ENCODE results near the gene MAP2K4.

The MAP2K4 gene

GRCh38 chr17:12164085-12164484 is 143.4 kb downstream of the MAP2K4 start:
- TF ChIP-seq CTCF (IDR thresholded peaks at IDR 0.05; ENCODE audit: low read length, missing control alignments) = no peak
- no peak overlapping the region for H3K4me3 ChIP-seq (replicated peaks; ENCODE audit: low read depth, low read length)
- no peak for DNase-seq (ENCODE audit: low read depth)

GRCh38 chr17:12178644-12179330 is 158.1 kb downstream of the MAP2K4 start:
- DNase-seq (ENCODE audit: low read depth) = no peak
- no peak for TF ChIP-seq CTCF (IDR thresholded peaks at IDR 0.05; ENCODE audit: low read length, missing control alignments)
- H3K4me3 ChIP-seq (replicated peaks; ENCODE audit: low read depth, low read length) = no peak overlapping the region

- peak; percentile 74 for DNase-seq (ENCODE audit: low read depth)
- no peak overlapping the region for H3K4me3 ChIP-seq (replicated peaks; ENCODE audit: low read depth, low read length)
- peak; percentile 81 for TF ChIP-seq CTCF (IDR thresholded peaks at IDR 0.05; ENCODE audit: low read length, missing control alignments)
Observed at GRCh38 chr17:12180644-12181261, 160.1 kb downstream of the MAP2K4 start.

GRCh38 chr17:12187658-12188057 is 167.0 kb downstream of the MAP2K4 start:
- H3K4me3 ChIP-seq (replicated peaks; ENCODE audit: low read depth, low read length) = no peak overlapping the region
- TF ChIP-seq CTCF (IDR thresholded peaks at IDR 0.05; ENCODE audit: low read length, missing control alignments) = no peak
- no peak for DNase-seq (ENCODE audit: low read depth)

GRCh38 chr17:12193144-12193735 is 172.6 kb downstream of the MAP2K4 start:
- H3K4me3 ChIP-seq (replicated peaks; ENCODE audit: low read depth, low read length) = no peak overlapping the region
- TF ChIP-seq CTCF (IDR thresholded peaks at IDR 0.05; ENCODE audit: low read length, missing control alignments) = no peak
- DNase-seq (ENCODE audit: low read depth) = no peak

All from fibroblast of pulmonary artery (primary cell).